Measurements from ENCODE around the gene FGFRL1.
"Not testable (repeated sequence)": the region's sequence is repeated elsewhere in the genome, so short reads cannot be mapped to it uniquely, and the experiment has no call there.

- not testable (repeated sequence) for TF ChIP-seq EZH2 (IDR thresholded peaks at IDR 0.05; ENCODE audit: borderline replicate concordance, low read depth, low read length, severe bottlenecking); CTCF (IDR thresholded peaks at IDR 0.05; ENCODE audit: borderline replicate concordance, extremely low read depth, low read length, poor library complexity, severe bottlenecking)
Measured at GRCh38 chr4:1046581-1047011, 35.2 kb downstream of the FGFRL1 start.

Data from DND-41 (cell line).